ENCODE data around the gene CA5A.
A peak's percentile ranks its signal among the peaks of the same experiment; 100 is the strongest.

CA5A gene

DNA sequence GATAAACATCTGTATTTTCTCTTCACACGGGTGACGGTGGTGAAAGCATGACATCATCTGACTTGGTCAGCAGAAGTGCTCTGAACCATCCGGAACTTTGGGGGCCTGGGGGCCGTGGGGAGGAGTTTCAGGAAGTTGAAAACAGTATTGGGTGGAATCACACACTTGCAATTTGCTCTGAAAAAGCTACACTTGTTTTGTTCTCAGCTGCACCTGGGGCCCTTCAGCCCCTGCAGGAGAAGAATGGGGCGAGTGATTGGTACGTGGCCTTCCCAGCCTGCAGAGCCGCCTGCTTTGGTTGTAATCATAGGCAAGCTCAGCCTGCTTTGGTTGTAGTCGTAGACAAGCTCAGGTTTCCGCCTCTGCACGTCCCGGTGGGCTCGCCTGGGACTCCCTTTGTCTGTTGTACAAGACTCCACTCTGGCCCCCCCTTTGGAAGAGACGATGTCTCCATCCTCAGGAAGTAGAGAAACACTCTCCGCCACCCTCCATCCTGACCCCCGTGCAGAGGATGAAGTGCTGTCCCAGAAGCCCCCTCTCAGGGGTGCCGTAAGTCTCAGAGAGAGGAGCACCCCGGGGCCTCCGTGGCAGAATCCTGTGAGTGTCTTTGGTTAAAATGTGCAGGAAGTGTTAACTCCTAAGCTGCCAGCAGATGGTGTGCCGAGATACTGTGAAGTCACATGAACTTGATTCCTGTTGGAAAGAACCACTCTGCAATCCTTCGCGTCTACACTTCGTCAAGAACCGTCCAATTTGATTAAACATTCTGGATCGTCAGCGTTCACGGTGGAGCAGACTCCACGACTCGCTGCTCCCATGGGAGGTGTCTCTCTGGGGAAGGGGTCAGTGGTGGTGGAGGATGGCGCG is 20.3 kb upstream of the CA5A start:
- Histone ChIP-seq H3K36me3 (ENCODE audit: insufficient read depth, low read length) (no peaks in the 10 kb centered on the region), H3K4me1 (ENCODE audit: insufficient read depth, low read length) (peaks cover 17% of the 10 kb centered on the region), H3K9ac (ENCODE audit: low read depth, low read length) (no peak overlapping the region), H3K9me3 (ENCODE audit: control insufficient read depth, insufficient read depth, low read length) (no peaks in the 10 kb centered on the region)

DNA sequence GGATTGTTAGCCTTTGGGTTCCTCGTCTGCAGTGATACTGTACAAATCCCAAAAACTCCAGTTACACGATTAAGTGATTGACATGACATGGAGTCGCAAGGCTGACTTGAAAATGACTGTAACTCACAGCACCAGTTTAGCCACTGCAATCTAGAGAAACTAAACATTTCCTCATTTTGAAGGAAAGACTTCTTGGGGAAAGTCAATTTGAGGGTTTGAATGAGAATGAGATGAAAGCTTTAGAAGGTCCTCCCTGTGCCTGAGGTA is 19.7 kb upstream of the CA5A start:
- no peaks in the 10 kb centered on the region for H3K36me3 ChIP-seq (ENCODE audit: insufficient read depth, low read length)
- no peak overlapping the region for H3K9ac ChIP-seq (ENCODE audit: low read depth, low read length)
- no peaks in the 10 kb centered on the region for H3K9me3 ChIP-seq (ENCODE audit: control insufficient read depth, insufficient read depth, low read length)
- peaks cover 17% of the 10 kb centered on the region for H3K4me1 ChIP-seq (ENCODE audit: insufficient read depth, low read length)

DNA sequence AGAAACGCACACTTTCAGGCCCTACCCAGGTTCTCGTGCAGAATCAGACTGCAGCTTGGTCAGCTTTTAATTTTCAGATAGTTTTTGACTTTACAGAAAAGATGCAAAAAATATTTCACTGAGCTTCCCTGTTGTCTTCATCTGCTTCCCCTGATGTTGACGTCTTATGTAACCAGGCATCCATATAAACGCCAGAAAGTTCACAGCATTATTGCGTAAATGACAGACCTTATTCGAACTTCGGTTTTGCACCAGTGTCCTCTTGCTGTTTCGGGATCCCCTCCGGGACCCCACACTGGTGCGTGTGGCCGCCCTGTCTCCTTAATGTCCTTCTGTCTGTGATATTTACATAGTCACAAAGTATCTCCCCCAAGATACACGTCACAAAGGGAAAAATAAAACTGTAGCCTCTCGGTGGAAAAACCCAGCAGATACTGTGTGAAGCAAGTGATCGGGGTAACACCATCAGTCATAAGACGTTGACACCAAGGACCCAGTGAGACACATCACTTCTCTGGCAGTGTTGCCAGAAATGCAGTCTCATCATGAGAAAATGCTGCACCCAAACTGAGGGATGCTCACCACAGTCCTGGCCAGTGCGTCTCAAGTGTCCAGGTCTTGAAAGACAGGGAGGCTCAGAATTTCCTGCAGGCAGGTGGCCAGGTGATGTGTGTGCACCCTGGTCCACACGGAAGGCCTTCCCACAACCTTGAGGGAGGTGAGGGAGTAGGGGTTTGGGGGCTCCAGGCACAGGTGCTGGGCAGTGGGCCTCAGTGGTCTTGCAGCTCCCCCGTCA is 19.2 kb upstream of the CA5A start:
- H3K9me3 ChIP-seq (ENCODE audit: control insufficient read depth, insufficient read depth, low read length): no peaks in the 10 kb centered on the region
- H3K4me1 ChIP-seq (ENCODE audit: insufficient read depth, low read length): peaks cover 17% of the 10 kb centered on the region
- no peaks in the 10 kb centered on the region for H3K36me3 ChIP-seq (ENCODE audit: insufficient read depth, low read length)
- no peak overlapping the region for H3K9ac ChIP-seq (ENCODE audit: low read depth, low read length)

DNA sequence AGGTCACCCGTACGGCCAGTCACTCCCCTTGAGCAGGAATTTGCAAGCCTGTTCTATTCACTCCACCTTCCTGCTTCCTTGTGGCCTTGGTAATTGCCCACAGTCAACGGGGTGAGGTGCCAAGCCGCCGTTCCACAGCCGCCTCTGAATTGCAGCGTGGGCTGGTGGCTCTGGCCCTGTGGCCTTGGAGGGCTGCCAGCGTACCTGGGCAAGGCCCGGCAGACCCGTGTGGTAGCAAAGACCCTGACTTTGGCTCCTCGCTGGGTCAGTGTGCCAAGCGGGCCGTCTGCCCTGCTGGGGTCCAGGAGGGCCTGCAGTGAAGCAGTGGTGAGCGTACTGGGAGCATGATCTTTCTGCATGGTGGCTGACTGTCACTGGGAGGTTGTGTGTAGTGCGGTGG is 18.5 kb upstream of the CA5A start:
- no peak overlapping the region for H3K9ac ChIP-seq (ENCODE audit: low read depth, low read length)
- peaks cover 17% of the 10 kb centered on the region for H3K4me1 ChIP-seq (ENCODE audit: insufficient read depth, low read length)
- no peaks in the 10 kb centered on the region for H3K36me3 ChIP-seq (ENCODE audit: insufficient read depth, low read length)
- no peaks in the 10 kb centered on the region for H3K9me3 ChIP-seq (ENCODE audit: control insufficient read depth, insufficient read depth, low read length)

DNA sequence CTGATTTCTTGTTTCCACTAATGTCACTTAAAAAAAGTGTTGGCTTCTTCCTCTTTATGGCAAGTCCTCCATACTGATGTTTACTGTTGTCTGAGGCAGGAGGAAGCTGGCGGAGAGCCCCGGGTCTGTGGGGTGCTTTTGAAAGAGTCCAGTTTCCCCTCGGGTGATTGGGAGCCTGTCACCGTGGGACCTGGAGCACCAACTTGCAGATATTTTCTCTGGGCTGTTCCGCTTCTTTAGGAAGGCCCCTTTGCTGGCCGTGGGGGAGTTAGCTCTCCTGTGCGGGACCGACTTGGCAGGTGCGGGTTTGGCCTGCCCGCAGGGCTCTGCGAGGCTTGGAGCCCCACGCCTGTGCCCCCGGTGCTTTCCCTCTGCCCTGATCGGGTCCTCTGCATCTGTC is 18.0 kb upstream of the CA5A start:
- Histone ChIP-seq H3K36me3 (ENCODE audit: insufficient read depth, low read length) (no peaks in the 10 kb centered on the region), H3K9me3 (ENCODE audit: control insufficient read depth, insufficient read depth, low read length) (no peaks in the 10 kb centered on the region), H3K4me1 (ENCODE audit: insufficient read depth, low read length) (peaks cover 17% of the 10 kb centered on the region), H3K9ac (ENCODE audit: low read depth, low read length) (no peak overlapping the region)

DNA sequence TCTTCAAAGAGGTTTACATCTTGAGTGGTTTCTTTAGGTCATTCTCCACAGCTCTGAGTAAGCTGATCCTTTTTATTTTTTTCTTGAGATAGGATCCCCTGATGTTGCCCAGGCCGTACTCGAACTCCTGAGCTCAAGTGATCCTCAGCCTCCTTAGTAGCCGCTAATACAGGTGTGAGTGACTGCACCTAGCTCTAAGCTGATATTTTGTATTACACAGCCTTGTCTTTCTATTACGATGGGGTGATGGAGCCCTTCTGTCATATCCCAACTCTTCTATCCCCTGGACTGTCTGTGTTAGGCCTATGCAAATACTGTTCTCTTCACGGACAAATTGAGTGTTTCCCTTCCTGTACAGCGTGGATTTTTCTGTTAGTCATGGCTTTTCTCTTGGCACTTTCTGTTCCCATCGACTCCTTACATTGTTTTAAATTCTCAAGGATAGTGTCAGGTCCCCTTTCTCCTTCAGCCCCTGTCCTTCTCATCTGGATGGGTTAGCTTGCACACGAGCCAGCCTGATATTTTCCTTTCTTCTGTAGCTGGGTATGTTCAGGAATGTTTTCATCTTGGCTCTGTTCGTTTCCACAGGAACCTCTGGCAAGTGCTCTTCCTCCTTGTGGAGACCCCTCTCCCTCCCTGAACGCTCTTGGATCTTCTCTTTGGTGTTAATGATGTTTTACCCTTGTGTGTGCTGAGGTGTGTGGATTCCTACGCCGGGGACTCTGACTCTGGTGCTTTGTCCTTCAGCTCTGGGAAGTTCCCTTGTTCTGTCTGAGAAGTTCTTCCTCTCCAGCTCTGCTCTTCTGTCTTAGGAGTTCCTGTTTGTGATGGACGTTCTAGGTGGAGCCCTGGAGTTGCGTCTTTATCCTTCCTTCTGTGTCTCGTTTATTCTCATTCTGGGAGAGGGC is 17.2 kb upstream of the CA5A start:
- peaks cover 17% of the 10 kb centered on the region for H3K4me1 ChIP-seq (ENCODE audit: insufficient read depth, low read length)
- H3K9me3 ChIP-seq (ENCODE audit: control insufficient read depth, insufficient read depth, low read length): no peaks in the 10 kb centered on the region
- H3K36me3 ChIP-seq (ENCODE audit: insufficient read depth, low read length): no peaks in the 10 kb centered on the region
- H3K9ac ChIP-seq (ENCODE audit: low read depth, low read length): no peak overlapping the region

DNA sequence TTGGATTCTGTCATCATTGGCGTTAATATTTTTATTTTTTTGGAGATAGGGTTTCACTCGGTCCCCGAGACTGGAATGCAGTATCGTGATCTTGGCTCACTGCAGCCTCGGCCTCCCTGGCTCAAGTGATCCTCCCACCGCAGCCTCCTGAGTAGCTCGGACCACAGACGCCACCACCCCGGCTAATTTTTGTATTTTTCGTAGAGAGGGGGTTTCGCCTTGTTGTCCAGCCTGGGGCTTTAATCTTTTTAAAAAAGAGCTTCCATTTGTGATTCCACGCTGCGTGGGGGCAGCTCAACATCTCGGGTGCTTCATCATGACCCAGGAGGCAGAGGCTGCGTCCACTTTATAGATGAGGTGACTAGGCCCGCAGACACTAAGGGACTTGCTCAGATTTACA is 16.4 kb upstream of the CA5A start:
- Histone ChIP-seq H3K9me3 (ENCODE audit: control insufficient read depth, insufficient read depth, low read length) (no peaks in the 10 kb centered on the region), H3K9ac (ENCODE audit: low read depth, low read length) (0 out of 2 replicates have a peak overlapping the region, but pooled peaks have one; percentile 93), H3K4me1 (ENCODE audit: insufficient read depth, low read length) (peaks cover 17% of the 10 kb centered on the region), H3K36me3 (ENCODE audit: insufficient read depth, low read length) (no peaks in the 10 kb centered on the region)

DNA sequence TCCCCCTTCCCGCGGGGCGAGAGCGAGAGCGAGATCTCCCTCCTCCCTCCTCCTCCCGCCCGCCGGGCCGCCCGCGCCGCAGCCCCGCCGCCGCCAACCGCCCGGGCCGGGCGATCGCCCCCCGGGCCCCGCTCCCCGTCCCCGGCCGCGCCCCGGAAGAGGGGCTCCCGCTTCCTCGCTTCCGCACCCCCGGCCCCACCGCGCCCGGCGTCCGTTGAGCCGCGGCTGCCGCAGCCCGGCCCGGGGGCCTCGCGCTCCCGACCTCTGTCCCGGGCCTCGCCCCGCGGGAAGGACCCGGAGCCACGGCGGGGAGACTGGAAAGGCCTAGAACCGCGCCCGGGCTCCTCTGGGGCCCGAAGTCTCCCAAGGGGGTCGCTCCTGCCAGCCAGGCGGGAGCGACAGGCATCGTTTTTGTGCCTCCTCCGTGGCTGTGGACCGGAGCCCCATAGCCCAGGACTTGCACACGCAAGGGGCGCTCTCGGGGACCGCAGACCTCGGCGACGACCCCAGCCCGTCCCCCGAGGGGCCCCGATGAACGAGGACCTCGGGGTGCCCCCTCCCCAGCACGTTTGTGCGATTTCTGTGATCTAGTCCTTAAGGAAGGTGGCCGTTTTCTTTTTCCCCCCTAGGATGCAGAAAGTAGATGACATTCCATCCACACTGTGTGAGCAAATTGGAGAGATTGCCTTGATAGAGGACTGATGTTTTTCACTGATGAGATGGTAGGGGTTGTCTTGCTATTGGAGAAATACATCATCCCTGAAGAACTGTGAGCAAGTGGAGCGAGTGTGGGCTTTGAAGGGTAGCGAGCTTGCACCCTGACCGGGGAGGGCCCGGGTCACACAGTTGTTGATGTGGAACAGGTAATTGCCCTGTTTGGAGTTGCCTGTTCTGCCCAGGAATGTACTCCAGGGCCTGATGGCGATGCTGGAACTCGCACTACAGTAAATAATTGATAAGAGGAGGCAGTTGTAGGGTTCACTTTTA is 15.5 kb upstream of the CA5A start:
- Histone ChIP-seq H3K4me1 (ENCODE audit: insufficient read depth, low read length) (peaks cover 16% of the 10 kb centered on the region), H3K9me3 (ENCODE audit: control insufficient read depth, insufficient read depth, low read length) (no peaks in the 10 kb centered on the region), H3K9ac (ENCODE audit: low read depth, low read length) (peak overlapping the region; percentile 93), H3K36me3 (ENCODE audit: insufficient read depth, low read length) (no peaks in the 10 kb centered on the region)

DNA sequence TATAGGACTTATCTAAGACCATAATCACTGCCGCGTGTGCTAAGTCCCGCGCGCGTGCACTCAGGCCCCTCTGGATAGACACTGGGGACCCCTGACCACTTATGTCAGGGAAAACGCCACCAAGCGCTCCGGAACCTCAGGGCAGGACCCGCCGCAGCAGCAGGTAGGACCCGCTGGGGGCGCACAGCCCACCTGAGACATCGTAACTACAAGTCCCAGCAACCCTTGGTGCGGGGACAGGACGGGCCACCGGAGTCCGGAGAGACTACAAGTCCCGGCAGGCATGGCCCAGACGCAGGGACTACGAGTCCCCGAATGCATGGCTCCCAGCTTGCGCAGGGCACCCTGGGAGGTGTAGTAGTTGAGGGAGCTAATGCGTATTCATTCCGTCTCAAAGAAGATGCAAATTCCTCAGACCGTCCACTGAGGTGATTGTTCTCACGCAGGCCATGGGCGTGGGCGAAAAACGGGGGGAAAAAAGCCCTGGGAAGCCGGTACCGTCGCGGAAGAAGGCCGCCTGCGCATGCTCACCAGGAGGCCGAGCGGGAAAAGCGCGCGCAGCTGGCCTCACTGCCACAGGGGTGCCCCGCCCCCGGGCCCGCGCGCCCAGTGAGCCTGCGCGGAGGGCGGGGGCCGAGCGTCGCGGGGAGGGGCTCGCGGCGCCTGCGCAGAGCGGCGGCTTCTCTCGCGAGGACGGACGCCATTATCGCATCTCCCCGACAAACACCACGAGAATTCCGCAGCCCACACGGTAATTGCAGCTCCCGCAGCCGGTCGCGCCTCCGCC is 14.6 kb upstream of the CA5A start, which contains the start of gene BANP:
BANP (plus strand) TSS at position 670 of the 787 bp plus-strand sequence. CDS start 23,682 bp downstream, outside the sequence.
- H3K4me1 ChIP-seq (ENCODE audit: insufficient read depth, low read length): peaks cover 7% of the 10 kb centered on the region

DNA sequence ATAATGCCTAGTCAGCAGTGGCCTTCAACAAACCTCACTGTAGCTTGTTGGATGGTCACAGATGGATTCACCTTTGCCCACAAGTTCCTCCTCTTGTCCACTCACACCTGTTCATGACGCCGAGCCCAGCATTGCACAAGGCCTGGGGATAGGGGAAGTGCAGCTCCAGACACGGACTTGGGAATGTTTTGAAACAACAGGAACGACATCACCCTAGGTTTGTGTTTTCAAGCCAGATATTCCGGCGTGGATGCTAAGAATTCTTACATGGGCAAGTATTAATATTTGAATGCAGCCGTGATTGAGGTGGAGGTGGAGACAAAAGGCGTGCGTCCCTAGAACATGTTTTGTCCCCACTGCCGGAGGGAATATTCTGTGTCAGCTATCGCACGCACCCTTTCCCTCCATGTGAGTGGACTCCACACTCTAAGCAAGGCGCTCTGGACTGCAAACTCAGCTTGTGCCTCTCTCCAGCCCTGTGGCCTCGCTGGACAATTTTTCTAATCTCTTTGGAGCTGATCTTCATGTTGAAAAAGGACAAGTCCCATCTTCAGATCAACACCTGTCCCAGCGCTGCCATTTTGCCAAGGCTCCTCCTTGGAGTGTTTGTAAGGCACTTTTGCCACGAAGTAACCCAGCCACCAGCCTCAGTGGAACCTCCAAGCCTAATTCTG is 12.9 kb upstream of the CA5A start:
- Histone ChIP-seq H3K4me1 (ENCODE audit: insufficient read depth, low read length) (peaks cover 10% of the 10 kb centered on the region; the same call in 1 of the 2 replicates), H3K36me3 (ENCODE audit: insufficient read depth, low read length) (no peaks in the 10 kb centered on the region), H3K9ac (ENCODE audit: low read depth, low read length) (no peak overlapping the region), H3K9me3 (ENCODE audit: control insufficient read depth, insufficient read depth, low read length) (no peaks in the 10 kb centered on the region)

More for the DNA sequence above, 14.6 kb upstream of the CA5A start, which contains the start of gene BANP:
- Histone ChIP-seq H3K36me3 (ENCODE audit: insufficient read depth, low read length) (no peaks in the 10 kb centered on the region), H3K9me3 (ENCODE audit: control insufficient read depth, insufficient read depth, low read length) (no peaks in the 10 kb centered on the region), H3K9ac (ENCODE audit: low read depth, low read length) (peak within 1 kb of the TSS; percentile 93)

DNA sequence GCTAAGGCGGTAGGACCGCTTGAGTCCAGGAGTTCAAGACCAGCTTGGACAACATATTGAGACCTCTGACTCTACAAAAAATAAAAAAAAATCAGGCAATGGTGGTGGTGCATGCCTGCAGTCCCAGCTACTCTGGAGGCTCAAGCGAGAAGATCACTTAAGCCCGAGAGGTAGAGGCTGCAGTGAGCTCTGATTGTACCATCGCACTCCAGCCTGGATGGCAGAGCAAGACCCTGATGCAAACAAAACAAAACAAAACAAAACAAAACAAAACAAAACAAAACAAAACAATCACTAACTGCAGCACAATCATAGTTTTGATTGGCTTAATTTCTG is 12.4 kb upstream of the CA5A start:
- Histone ChIP-seq H3K4me1 (ENCODE audit: insufficient read depth, low read length) (peaks cover 10% of the 10 kb centered on the region; the same call in 1 of the 2 replicates), H3K36me3 (ENCODE audit: insufficient read depth, low read length) (no peaks in the 10 kb centered on the region), H3K9ac (ENCODE audit: low read depth, low read length) (no peak overlapping the region), H3K9me3 (ENCODE audit: control insufficient read depth, insufficient read depth, low read length) (no peaks in the 10 kb centered on the region)

DNA sequence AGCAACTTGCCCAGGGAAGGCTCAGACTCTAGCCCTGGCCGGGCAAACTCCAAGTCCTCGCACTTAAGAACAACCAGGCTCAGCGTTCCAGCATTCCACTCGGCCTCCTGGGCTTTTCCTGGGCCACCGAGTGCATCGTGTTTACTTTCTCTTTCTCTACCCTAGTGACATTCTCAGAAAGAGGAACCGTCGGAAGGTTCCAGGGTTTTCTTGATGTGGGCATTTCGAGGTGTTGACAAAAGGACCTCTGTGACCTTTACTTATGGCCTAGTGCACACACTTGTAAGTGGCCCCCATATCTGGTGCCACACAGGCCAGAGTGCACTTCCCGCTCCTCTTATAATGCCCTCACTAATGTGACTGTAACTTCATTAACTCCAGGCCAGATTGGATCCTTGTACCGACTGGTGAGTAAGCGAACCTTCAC is 11.8 kb upstream of the CA5A start:
- no peaks in the 10 kb centered on the region for H3K36me3 ChIP-seq (ENCODE audit: insufficient read depth, low read length)
- H3K9ac ChIP-seq (ENCODE audit: low read depth, low read length): no peak overlapping the region
- peaks cover 10% of the 10 kb centered on the region; the same call in 1 of the 2 replicates for H3K4me1 ChIP-seq (ENCODE audit: insufficient read depth, low read length)
- H3K9me3 ChIP-seq (ENCODE audit: control insufficient read depth, insufficient read depth, low read length): no peaks in the 10 kb centered on the region

All from ES-I3 (cell line).